ENCODE data around the gene ADARB2.

DNA sequence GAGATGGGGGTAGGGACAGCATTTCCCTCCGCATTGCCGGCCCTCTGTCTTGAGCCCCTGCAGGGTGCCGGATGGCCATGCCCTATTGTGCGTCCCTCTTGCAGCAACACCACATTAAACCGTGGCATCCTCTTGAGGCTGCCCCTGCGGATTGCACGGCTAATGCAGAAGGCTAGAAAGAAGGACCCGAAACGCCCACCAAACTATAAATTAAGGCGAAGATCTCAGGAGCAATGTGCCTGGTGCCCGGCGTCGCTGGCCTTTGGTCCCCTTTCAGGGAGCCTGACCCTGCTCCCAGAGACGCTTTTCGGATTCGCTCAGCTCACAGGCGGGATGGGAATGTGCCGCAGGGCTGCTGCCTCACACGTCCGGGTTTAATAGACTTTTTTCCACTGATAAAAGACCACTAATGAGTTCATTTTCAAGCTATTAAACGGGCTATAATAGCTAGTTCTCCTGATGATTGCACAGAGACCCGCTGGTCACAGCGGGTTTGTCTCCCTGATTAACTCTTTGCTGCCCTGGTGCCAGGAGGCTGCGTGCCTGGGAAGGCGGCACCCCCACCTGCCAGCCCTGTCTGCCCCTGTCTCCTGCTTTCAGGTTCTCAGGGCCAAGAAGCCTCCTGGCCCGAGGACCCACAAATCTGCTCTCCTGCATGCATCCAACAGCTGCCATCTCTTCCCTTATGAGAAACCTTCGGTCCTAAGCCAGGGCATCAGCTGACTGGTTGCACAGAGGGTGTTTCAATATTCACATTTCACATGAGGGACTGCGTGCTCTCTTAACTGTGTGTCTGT is 128.3 kb downstream of the ADARB2 start:
- TF ChIP-seq, protein P1, sequence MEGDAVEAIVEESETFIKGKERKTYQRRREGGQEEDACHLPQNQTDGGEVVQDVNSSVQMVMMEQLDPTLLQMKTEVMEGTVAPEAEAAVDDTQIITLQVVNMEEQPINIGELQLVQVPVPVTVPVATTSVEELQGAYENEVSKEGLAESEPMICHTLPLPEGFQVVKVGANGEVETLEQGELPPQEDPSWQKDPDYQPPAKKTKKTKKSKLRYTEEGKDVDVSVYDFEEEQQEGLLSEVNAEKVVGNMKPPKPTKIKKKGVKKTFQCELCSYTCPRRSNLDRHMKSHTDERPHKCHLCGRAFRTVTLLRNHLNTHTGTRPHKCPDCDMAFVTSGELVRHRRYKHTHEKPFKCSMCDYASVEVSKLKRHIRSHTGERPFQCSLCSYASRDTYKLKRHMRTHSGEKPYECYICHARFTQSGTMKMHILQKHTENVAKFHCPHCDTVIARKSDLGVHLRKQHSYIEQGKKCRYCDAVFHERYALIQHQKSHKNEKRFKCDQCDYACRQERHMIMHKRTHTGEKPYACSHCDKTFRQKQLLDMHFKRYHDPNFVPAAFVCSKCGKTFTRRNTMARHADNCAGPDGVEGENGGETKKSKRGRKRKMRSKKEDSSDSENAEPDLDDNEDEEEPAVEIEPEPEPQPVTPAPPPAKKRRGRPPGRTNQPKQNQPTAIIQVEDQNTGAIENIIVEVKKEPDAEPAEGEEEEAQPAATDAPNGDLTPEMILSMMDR (IDR thresholded peaks at IDR 0.05) = no peak
- TF ChIP-seq POLR2A (IDR thresholded peaks at IDR 0.05) = no peak
